ENCODE data around the gene PLBD1. TPM values are rescaled to one million over a fixed set of nuclear protein-coding genes. Genes with fewer than 3 reads are reported as not detected.

Gene PLBD1
- total and polyA plus RNA-seq, 4 donors, result 1.4 to 7.5 (median 4.2) TPM

GRCh38 chr12:14495326-14495725, 72.4 kb downstream of the PLBD1 start:
- DNase-seq (ENCODE audit: low spot score), result no peak
- H3K9ac ChIP-seq (ENCODE audit: low read depth in 1 of 2, low read length in 2 of 2), result no peak overlapping the region
- no peak for TF ChIP-seq TAF1 (conservative IDR thresholded peaks at IDR 0.05)
- no peak for TF ChIP-seq FOXA2 (IDR thresholded peaks at IDR 0.05)
- no peak for TF ChIP-seq NR2F2 (IDR thresholded peaks at IDR 0.05)
- no peak for TF ChIP-seq HNF4G (IDR thresholded peaks at IDR 0.05)
- TF ChIP-seq JUND (IDR thresholded peaks at IDR 0.05), result no peak
- TF ChIP-seq, protein P1, sequence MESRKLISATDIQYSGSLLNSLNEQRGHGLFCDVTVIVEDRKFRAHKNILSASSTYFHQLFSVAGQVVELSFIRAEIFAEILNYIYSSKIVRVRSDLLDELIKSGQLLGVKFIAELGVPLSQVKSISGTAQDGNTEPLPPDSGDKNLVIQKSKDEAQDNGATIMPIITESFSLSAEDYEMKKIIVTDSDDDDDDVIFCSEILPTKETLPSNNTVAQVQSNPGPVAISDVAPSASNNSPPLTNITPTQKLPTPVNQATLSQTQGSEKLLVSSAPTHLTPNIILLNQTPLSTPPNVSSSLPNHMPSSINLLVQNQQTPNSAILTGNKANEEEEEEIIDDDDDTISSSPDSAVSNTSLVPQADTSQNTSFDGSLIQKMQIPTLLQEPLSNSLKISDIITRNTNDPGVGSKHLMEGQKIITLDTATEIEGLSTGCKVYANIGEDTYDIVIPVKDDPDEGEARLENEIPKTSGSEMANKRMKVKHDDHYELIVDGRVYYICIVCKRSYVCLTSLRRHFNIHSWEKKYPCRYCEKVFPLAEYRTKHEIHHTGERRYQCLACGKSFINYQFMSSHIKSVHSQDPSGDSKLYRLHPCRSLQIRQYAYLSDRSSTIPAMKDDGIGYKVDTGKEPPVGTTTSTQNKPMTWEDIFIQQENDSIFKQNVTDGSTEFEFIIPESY (IDR thresholded peaks at IDR 0.05), result no peak
- no peak for TF ChIP-seq GABPA (IDR thresholded peaks at IDR 0.05 in 1 of 2, conservative IDR thresholded peaks at IDR 0.05 in 1 of 2)
- no peak for TF ChIP-seq RXRA (IDR thresholded peaks at IDR 0.05)
- peaks cover 3 to 62% (median 43%) of the 10 kb centered on the region in 4 donors for H3K36me3 ChIP-seq (ENCODE audit: control insufficient read depth in 4 of 4, insufficient read depth in 3 of 4, low read depth in 1 of 4, low read length in 3 of 4)
- H3K9me3 ChIP-seq (ENCODE audit: control insufficient read depth in 4 of 4, low read length in 3 of 4), result no peaks in the 10 kb centered on the region
- 92% methylated on average over 2 of the region's 2 CpGs for WGBS
- no peaks in the 10 kb centered on the region for H3K27me3 ChIP-seq (ENCODE audit: control insufficient read depth in 4 of 4, insufficient read depth in 4 of 4, low read length in 3 of 4)
- H3K27ac ChIP-seq (ENCODE audit: low read depth in 1 of 2, low read length in 2 of 2), result no peak overlapping the region
- H3K4me3 ChIP-seq (ENCODE audit: low read depth in 1 of 3, low read length in 3 of 3), result no peak overlapping the region
- no peaks in the 10 kb centered on the region for H3K4me1 ChIP-seq (ENCODE audit: control insufficient read depth in 4 of 4, insufficient read depth in 4 of 4, low read length in 3 of 4)

DNA sequence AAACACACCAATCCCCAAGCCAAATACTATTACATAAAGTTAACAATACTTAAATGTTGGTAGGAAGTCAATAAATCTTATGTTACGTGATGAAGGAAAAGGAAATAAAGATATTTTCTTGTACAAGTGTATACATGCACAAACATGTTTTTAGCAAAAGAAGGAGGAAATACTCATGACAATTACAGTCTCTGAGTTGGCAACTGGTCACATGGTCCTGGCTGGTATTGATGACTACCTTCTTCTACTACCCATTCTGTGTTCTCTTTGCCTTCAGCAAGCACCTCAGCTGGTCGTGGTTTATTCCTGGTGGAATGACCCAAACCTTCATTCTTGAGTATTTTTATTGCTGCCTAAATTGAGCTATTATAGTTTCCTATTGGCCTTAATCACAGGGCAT, 84.8 kb downstream of the PLBD1 start:
- whole genome bisulfite sequencing, result 94% methylated on average over 2 of the region's 2 CpGs
- H3K4me3 ChIP-seq (ENCODE audit: low read depth in 1 of 3, low read length in 3 of 3), result no peak overlapping the region
- no peaks in the 10 kb centered on the region for H3K27me3 ChIP-seq (ENCODE audit: control insufficient read depth in 4 of 4, insufficient read depth in 4 of 4, low read length in 3 of 4)
- DNase-seq (ENCODE audit: low spot score), result no peak
- H3K9ac ChIP-seq (ENCODE audit: low read depth in 1 of 2, low read length in 2 of 2), result no peak overlapping the region
- TF ChIP-seq, protein P2, sequence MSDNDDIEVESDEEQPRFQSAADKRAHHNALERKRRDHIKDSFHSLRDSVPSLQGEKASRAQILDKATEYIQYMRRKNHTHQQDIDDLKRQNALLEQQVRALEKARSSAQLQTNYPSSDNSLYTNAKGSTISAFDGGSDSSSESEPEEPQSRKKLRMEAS (IDR thresholded peaks at IDR 0.05), result no peak
- TF ChIP-seq FOXA2 (IDR thresholded peaks at IDR 0.05), result no peak
- TF ChIP-seq REST (IDR thresholded peaks at IDR 0.05), result no peak
- no peak for TF ChIP-seq RXRA (IDR thresholded peaks at IDR 0.05)
- no peak for TF ChIP-seq TAF1 (conservative IDR thresholded peaks at IDR 0.05)
- no peak for TF ChIP-seq FOXA1 (IDR thresholded peaks at IDR 0.05)
- no peak for TF ChIP-seq SP1 (IDR thresholded peaks at IDR 0.05)
- TF ChIP-seq ATF3 (IDR thresholded peaks at IDR 0.05), result no peak
- no peak for TF ChIP-seq GABPA (IDR thresholded peaks at IDR 0.05 in 1 of 2, conservative IDR thresholded peaks at IDR 0.05 in 1 of 2)
- TF ChIP-seq EGR1 (IDR thresholded peaks at IDR 0.05; ENCODE audit: low read depth in 2 of 2), result no peak
- no peak overlapping the region for H3K27ac ChIP-seq (ENCODE audit: low read depth in 1 of 2, low read length in 2 of 2)
- H3K4me1 ChIP-seq (ENCODE audit: control insufficient read depth in 4 of 4, insufficient read depth in 4 of 4, low read length in 3 of 4), result no peaks in the 10 kb centered on the region
- no peaks in the 10 kb centered on the region for H3K9me3 ChIP-seq (ENCODE audit: control insufficient read depth in 4 of 4, low read length in 3 of 4)
- H3K36me3 ChIP-seq (ENCODE audit: control insufficient read depth in 4 of 4, insufficient read depth in 3 of 4, low read depth in 1 of 4, low read length in 3 of 4), result peaks cover 3 to 74% (median 61%) of the 10 kb centered on the region in 4 donors
